ENCODE measurements around the gene PAK6.

DNA sequence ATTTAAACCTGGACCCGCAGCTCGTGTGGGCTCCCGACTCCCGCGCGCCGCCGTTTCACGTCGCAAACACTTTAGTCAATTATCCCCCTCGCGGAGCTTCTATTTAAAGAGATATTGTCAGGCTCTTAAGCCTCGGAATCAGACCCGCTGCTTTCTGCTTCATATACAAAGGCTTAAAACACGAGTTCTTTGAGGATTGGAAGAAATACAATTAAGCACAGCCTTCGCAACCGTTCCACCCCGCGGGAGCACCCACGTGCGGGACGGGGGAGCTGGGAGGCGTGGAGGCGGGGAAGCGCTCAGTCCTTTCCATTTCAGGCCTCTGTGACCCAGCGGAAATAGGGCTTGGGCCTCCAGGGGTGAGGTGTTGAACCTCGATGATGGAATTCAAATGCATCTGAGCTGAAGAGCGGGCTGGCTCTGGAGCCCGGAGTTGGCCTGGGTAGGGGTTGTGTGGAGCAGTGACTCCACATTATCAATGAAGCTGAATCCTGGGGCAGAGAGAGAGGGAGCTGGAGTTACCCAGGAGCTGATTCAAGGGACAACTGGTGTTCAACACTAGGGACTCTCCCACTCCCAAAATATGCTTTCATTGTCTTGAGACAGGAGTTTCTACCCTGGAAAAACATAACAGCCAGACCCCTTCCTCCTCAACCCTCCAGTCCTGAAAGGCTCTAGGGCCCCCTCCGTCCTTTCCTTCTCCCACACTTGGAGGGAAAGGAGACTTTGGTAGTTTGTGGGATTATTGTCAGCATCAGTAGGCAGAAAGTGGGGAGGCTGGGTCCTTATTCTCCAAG lies 41.6 kb downstream of the PAK6 start:
- TF ChIP-seq, protein P1, sequence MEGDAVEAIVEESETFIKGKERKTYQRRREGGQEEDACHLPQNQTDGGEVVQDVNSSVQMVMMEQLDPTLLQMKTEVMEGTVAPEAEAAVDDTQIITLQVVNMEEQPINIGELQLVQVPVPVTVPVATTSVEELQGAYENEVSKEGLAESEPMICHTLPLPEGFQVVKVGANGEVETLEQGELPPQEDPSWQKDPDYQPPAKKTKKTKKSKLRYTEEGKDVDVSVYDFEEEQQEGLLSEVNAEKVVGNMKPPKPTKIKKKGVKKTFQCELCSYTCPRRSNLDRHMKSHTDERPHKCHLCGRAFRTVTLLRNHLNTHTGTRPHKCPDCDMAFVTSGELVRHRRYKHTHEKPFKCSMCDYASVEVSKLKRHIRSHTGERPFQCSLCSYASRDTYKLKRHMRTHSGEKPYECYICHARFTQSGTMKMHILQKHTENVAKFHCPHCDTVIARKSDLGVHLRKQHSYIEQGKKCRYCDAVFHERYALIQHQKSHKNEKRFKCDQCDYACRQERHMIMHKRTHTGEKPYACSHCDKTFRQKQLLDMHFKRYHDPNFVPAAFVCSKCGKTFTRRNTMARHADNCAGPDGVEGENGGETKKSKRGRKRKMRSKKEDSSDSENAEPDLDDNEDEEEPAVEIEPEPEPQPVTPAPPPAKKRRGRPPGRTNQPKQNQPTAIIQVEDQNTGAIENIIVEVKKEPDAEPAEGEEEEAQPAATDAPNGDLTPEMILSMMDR (IDR thresholded peaks at IDR 0.05; ENCODE audit: low read depth, low read length, poor library complexity, severe bottlenecking) = no peak
- no peak for TF ChIP-seq EZH2phosphoT487 (IDR thresholded peaks at IDR 0.05; ENCODE audit: borderline replicate concordance, low read length)
